ENCODE measurements around the gene L3MBTL4.

DNA sequence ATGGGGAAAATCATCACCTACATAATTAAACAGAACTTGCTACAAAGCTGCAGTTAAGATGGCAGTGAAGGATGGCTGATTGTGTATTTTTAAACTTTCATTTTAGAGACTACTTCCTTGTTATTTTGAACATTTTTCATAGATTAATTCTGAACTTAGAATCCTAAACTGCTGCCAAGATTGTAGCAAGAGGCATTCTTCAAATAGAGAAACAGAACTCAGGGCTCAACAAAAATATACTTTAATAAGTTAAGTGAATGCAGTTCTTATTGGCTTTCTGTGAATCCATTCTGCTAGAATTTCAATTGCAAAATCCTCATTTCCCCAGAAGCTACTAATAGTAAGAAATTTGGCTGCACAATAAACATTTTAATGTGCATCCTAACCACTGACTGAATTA is 160.3 kb downstream of the L3MBTL4 start:
- TF ChIP-seq, protein P1, sequence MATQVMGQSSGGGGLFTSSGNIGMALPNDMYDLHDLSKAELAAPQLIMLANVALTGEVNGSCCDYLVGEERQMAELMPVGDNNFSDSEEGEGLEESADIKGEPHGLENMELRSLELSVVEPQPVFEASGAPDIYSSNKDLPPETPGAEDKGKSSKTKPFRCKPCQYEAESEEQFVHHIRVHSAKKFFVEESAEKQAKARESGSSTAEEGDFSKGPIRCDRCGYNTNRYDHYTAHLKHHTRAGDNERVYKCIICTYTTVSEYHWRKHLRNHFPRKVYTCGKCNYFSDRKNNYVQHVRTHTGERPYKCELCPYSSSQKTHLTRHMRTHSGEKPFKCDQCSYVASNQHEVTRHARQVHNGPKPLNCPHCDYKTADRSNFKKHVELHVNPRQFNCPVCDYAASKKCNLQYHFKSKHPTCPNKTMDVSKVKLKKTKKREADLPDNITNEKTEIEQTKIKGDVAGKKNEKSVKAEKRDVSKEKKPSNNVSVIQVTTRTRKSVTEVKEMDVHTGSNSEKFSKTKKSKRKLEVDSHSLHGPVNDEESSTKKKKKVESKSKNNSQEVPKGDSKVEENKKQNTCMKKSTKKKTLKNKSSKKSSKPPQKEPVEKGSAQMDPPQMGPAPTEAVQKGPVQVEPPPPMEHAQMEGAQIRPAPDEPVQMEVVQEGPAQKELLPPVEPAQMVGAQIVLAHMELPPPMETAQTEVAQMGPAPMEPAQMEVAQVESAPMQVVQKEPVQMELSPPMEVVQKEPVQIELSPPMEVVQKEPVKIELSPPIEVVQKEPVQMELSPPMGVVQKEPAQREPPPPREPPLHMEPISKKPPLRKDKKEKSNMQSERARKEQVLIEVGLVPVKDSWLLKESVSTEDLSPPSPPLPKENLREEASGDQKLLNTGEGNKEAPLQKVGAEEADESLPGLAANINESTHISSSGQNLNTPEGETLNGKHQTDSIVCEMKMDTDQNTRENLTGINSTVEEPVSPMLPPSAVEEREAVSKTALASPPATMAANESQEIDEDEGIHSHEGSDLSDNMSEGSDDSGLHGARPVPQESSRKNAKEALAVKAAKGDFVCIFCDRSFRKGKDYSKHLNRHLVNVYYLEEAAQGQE (IDR thresholded peaks at IDR 0.05; ENCODE audit: low read depth) = no peak
- TF ChIP-seq CEBPB (IDR thresholded peaks at IDR 0.05) (no peak), YY1 (IDR thresholded peaks at IDR 0.05; ENCODE audit: low read depth) (no peak), TAF1 (IDR thresholded peaks at IDR 0.05; ENCODE audit: low read depth) (no peak), TCF12 (IDR thresholded peaks at IDR 0.05; ENCODE audit: low read depth) (no peak)
- TF ChIP-seq, protein P2, sequence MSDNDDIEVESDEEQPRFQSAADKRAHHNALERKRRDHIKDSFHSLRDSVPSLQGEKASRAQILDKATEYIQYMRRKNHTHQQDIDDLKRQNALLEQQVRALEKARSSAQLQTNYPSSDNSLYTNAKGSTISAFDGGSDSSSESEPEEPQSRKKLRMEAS (IDR thresholded peaks at IDR 0.05) = no peak
- TF ChIP-seq, protein P3, sequence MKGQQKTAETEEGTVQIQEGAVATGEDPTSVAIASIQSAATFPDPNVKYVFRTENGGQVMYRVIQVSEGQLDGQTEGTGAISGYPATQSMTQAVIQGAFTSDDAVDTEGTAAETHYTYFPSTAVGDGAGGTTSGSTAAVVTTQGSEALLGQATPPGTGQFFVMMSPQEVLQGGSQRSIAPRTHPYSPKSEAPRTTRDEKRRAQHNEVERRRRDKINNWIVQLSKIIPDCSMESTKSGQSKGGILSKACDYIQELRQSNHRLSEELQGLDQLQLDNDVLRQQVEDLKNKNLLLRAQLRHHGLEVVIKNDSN (IDR thresholded peaks at IDR 0.05) = no peak
